GM21360 (cell line): ENCODE measurements around the gene SEMA4G.
"Not testable (repeated sequence)": the region's sequence is repeated elsewhere in the genome, so short reads cannot be mapped to it uniquely, and the experiment has no call there.

Experiments
- ATAC-seq: cut with Tn5 transposase; IDR thresholded peaks from one replicate; pipeline ENCODE4 v1.9.1; 2021; ENCODE audit warnings: mild to moderate bottlenecking, moderate library complexity; ENCODE audit not compliant: unreplicated experiment

SEMA4G gene

GRCh38 chr10:100970914-100971811 lies 1.9 kb downstream of the SEMA4G start:
- no peak for ATAC-seq

DNA sequence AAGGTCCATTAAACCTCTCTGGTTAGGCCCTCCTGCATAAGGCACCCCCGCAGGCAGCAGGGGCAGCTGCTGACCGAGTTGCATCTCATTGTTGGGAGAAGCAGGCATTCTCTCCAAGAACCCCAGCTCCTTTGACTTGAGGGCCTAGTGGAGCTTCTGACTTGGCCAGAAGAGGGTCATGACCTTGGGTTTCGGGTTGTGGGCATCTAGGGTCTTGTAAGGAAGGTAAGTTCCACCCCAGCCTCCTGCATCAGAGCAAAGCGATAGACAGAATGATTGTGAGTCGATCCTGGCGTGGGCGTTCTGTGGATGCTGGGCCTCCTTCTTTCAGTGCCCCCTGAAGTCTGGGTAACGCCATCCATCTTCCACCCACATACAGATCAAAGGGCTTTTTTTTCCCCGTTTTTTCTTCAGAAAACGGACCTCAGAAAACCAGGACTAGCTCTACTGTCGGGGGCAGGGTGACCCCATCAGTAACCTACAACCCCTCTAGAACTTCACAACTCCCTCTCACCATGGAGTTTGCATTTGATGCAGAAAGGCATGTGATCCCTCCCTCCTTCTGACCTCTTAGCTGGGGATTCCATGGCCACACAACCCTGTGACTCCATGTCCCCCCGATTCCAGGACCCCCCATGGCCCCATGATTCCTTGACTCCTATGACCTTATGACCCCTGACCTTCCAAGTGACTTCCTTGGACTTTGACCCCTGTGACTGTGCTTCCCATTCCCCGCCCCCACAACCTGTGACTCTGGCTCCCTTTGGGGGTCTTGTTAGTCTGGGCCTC lies 3.0 kb downstream of the SEMA4G start:
- no peak for ATAC-seq

- ATAC-seq = no peak
Measured at GRCh38 chr10:100972904-100973535, 3.7 kb downstream of the SEMA4G start.

GRCh38 chr10:100975397-100975796 lies 6.1 kb downstream of the SEMA4G start:
- ATAC-seq = not testable (repeated sequence)

- ATAC-seq = no peak
Measured at GRCh38 chr10:100976906-100977305, 7.6 kb downstream of the SEMA4G start.

DNA sequence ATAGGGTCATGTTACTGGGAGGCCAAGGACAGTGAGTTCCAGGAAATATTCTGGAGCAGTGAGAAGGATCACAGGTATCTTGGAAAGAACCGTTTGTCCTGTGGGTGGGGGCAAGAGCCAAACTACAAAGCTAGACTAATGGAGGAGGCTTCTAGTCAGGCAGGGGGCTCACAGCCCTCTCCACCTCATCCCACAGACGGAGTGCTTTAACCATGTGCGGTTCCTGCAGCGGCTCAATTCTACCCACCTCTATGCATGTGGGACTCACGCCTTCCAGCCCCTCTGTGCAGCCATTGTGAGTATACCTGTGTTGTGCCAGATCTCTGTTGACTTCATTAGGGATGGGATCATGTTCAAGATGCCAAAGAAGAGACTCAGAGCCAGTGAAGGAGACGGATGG lies 8.1 kb downstream of the SEMA4G start:
- ATAC-seq = no peak

DNA sequence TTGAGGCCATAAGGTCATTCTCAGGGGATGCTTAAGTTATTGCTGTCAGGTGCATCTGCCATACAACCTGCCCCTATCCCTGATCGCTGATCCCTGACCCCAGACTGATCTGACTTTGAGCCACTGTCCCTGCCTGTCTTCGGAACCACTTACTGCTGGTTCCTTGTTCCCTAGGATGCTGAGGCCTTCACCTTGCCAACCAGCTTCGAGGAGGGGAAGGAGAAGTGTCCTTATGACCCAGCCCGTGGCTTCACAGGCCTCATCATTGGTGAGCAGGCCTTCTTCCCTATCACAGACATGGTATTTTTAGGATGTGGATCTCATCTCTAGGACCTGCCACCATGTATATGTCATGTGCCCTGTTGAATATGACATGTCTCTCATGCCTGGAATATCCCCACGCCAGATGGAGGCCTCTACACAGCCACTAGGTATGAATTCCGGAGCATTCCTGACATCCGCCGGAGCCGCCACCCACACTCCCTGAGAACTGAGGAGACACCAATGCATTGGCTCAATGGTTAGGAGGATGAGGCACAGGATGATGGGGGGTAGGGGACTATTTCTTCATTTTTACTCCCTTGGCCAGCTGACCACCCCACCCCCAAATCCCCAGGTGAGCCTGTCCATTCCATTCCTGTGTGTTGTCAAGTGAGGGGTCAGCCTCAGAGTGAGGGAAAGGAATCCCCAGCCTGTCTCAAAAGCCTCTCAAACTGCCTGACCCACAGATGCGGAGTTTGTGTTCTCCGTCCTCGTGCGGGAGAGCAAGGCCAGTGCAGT lies 9.0 kb downstream of the SEMA4G start:
- no peak for ATAC-seq

DNA sequence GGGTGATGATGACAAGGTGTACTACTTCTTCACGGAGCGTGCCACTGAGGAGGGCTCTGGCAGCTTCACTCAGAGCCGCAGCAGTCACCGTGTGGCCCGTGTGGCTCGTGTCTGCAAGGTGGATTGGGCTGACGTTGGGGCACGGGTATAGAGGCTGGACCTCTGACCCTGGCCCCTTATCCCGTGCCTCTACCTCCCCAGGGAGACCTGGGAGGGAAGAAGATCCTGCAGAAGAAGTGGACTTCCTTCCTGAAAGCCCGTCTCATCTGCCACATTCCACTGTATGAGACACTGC lies 9.5 kb downstream of the SEMA4G start:
- ATAC-seq = no peak

DNA sequence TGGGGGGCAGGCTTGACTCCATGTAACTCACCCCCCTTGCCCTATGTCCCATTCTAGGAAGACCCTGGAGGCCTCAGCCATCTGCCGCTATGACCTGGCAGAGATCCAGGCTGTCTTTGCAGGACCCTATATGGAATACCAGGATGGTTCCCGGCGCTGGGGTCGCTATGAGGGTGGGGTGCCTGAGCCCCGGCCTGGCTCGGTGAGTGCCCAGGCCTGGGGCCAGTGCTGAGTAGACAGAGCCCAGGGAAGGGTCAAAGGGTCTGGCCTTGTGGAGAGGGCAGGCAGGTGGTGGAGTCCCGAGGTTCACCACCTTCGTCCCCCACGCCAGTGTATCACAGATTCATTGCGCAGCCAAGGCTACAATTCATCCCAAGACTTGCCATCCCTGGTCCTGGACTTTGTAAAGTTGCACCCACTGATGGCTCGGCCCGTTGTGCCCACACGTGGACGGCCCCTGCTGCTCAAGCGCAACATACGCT lies 10.5 kb downstream of the SEMA4G start:
- no peak for ATAC-seq

GRCh38 chr10:100980311-100980710 lies 11.0 kb downstream of the SEMA4G start:
- no peak for ATAC-seq

DNA sequence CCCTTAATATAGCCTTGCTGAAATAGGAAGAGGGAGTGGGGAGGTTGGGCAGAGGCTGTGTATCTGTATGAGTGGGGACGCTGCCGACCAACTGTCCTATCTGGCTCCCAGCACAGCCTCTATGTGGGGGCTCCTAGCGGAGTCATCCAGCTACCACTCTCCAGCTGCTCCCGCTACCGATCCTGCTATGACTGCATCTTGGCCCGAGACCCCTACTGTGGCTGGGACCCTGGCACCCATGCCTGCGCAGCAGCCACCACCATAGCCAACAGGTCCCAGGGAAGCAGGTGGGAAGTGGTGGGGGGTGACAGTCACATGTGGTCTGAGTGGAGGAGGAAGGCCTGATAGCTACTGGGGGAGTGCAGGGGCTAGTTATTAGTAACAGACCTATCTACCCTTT lies 11.4 kb downstream of the SEMA4G start:
- no peak for ATAC-seq

DNA sequence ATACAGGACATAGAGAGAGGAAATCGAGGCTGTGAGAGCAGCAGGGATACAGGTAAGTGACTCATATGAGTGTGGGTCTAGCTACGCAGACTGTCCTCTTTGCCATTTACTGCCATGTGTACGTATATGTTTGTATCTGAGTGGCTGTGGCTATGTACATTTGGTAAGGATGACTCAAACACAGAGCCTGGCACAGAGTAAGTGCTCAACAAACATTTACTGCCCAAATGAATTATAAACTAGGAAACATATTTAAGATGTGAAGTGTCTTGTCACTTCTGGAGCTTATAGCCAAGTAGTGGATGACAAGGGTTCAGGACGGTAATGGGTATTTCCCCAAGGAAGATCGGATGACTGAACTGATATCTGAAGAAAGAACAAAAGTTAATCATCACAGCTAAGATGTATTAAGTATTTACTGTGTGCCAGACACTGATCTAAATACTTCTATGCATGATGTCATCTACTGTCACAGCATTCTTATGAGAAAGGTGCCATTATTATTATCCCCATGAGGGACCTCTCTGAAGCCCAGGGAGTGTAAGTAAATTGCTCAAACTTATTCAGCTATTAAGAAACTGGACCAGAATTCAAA lies 12.0 kb downstream of the SEMA4G start:
- ATAC-seq = no peak

DNA sequence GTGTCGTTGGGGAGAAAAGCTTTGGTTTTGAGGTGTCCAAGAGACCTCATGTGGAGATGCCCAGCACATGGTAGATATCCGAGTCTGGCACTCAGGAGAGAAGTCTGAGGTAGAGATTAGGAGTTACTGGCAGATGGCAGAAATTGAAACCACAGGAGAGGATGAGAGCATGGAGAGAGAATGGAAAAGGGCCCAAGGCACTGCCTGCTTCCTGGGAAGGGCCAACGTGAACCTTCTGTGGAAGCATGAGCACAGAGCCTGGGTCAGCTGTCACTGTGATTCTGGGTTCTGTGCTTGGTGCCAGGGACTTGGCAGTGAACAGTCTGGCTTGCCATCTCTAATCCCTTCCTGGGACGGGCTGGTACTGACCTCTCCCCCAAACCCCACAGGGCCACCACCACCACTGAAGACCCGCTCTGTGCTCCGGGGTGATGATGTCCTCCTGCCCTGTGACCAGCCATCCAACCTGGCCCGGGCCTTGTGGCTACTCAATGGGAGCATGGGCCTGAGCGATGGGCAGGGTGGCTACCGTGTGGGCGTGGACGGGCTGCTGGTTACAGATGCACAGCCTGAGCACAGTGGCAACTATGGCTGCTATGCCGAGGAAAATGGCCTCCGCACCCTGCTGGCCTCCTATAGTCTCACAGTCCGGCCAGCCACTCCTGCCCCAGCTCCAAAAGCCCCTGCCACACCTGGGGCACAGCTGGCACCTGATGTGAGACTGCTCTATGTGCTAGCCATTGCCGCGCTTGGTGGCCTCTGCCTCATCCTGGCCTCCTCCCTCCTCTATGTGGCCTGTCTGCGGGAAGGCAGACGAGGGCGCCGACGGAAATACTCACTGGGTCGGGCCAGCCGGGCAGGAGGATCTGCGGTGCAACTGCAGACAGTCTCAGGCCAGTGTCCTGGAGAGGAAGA lies 13.9 kb downstream of the SEMA4G start:
- ATAC-seq = no peak

GRCh38 chr10:100983868-100984671 lies 14.8 kb downstream of the SEMA4G start:
- ATAC-seq = no peak

DNA sequence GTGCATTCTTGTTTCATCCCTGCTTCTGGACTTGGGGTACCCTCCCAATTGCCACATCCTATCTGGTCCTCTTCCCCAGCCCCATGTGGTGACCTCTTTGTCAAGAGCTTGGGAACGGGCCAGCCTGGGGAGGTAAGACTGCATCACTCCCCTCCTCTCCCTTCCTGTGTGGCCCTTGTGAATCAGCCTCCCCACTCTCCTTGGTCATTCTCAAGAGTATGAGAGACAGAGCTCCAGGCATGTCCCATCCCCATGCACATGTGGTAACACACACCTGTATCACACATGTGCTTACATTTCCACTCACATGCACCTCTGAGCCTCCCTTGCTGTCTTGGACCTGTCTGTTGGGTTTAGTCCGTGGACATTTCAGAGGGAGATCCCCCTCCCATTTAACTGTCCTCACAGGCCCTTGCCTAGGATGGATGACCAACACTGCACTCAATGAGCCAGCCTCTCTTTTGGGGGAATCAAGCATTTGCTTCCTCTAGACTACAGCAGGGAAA lies 15.4 kb downstream of the SEMA4G start:
- no peak for ATAC-seq

DNA sequence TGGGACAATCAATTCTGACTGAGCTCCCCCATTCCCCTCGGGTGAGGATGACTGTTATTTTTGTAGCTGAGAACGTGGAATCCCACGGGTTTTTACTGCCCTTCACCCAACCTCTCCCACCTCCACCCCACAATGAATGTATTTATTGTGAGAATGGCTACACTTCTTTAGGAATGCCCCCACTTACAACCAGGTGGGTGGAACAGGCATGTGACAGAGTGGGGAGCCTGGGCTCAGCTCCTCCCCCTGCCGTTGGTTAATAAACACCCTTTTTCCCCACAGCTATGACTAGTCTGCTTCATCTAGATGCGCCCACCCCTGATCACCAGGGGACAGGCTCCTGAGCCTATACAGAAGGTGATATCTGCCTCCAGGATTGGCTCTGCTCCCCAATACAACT lies 16.0 kb downstream of the SEMA4G start:
- no peak for ATAC-seq

DNA sequence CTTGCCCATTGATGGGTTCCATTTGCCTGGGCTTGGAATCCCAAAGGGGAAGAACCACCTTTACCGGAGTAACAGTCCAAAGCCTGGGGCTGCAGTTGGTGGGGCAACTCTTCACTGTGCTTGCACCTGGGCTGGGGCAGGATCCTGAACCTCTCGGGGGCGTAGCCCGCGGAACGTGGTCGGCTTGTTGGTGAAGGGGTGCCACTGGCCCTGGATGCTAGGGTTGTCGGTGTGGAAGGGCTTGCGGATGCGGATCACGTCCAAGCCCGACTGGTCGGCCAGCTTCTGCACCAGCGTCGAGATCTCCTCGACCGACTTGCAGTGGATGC lies 17.3 kb downstream of the SEMA4G start:
- no peak for ATAC-seq

GRCh38 chr10:100986952-100987684 lies 17.8 kb downstream of the SEMA4G start, which contains the start of the genes MRPL43 and TWNK:
TSS of gene MRPL43 (minus strand) at chr10:100987497. CDS start at chr10:100987443, 54 bp downstream.
TSS of gene TWNK (plus strand) at chr10:100987543. CDS start at chr10:100988211, 668 bp downstream.
- ATAC-seq = peak; percentile 57
